H1 (cell line): ENCODE results near the gene CDH22. TPM values are rescaled to one million over a fixed set of nuclear protein-coding genes. Genes with fewer than 3 reads are reported as not detected.

Source experiments
- CTCF ChIA-PET: fragments of 300-600 bp; sonication (Branson Sonifier 250); formaldehyde crosslinking; loops from one replicate; lab custom pipeline; 2021; ENCODE audit not compliant: partially characterized antibody; lab: Charles Lee
- POLR2A ChIA-PET: fragments of 300-600 bp; sonication (Branson Sonifier 250); formaldehyde crosslinking; loops from one replicate; lab custom pipeline; 2021; ENCODE audit warnings: inconsistent platforms; ENCODE audit not compliant: partially characterized antibody; lab: Charles Lee
- DNase-seq, 2 experiments: peaks; one replicate each; pipeline versions ENCODE4 v3.0.0 to v3.0.0-alpha.2; 2010 to 2022; ENCODE audit warnings: low spot score in 2 of 2, low read depth in 1 of 2, mixed read lengths in 1 of 2
- FAIRE-seq: peaks from 2 replicates; lab custom pipeline; 2011; peaks lifted over from hg19 to GRCh38; lab: Jason Lieb, UNC
- H2AFZ ChIP-seq: 2 replicates; pipeline ENCODE4 v1.8.1; 2012; ENCODE audit warnings: low read length, inconsistent platforms
- H2AK5ac ChIP-seq: 2 replicates; pipeline ENCODE4 v1.6.1; 2013; ENCODE audit warnings: low read depth, low read length
- H2BK120ac ChIP-seq: replicated peaks from 2 replicates; pipeline ENCODE3; 2013; ENCODE audit warnings: low read depth, low read length, inconsistent platforms
- H2BK12ac ChIP-seq: 2 replicates; pipeline ENCODE4 v1.6.1; 2013; ENCODE audit warnings: low read depth, low read length
- H2BK15ac ChIP-seq: 2 replicates; pipeline ENCODE4 v1.6.1; 2013; ENCODE audit warnings: low read length
- H2BK20ac ChIP-seq: 2 replicates; pipeline ENCODE4 v1.6.1; 2013; ENCODE audit warnings: low read length
- H2BK5ac ChIP-seq: 2 replicates; pipeline ENCODE4 v1.6.1; 2013; ENCODE audit warnings: low read depth, low read length
- H3K14ac ChIP-seq: 2 replicates; pipeline ENCODE4 v1.6.1; 2013; ENCODE audit warnings: inconsistent platforms; ENCODE audit not compliant: insufficient read length
- H3K18ac ChIP-seq: 2 replicates; pipeline ENCODE4 v1.6.1; 2013; ENCODE audit warnings: low read length; ENCODE audit errors: extremely low read depth
- H3K23ac ChIP-seq: 2 replicates; pipeline ENCODE4 v1.6.1; 2013; ENCODE audit warnings: inconsistent platforms; ENCODE audit not compliant: insufficient read length
- H3K23me2 ChIP-seq: 2 replicates; pipeline ENCODE4 v1.6.1; 2013; ENCODE audit warnings: low read depth, low read length
- H3K27ac ChIP-seq: 2 replicates; pipeline ENCODE4 v1.6.1; 2011; ENCODE audit warnings: low read depth, low read length, inconsistent platforms
- H3K27me3 ChIP-seq, 4 experiments: replicated peaks in 1 of 4; 1 replicate in 1 of 4; 2 replicates in 3 of 4; pipeline versions ENCODE4 v1.6.1 to v1.8.1; 2011 to 2013; ENCODE audit warnings: low read length in 3 of 4, mild to moderate bottlenecking in 3 of 4, inconsistent platforms in 2 of 4, mixed read lengths in 2 of 4, moderate library complexity in 1 of 4; ENCODE audit not compliant: control insufficient read depth in 3 of 4, insufficient read depth in 3 of 4; ENCODE audit errors: extremely low read depth in 1 of 4
- H3K36me3 ChIP-seq, 4 experiments: 2 replicates each; pipeline versions ENCODE4 v1.6.1 to v1.8.1; 2011 to 2013; ENCODE audit warnings: mild to moderate bottlenecking in 4 of 4, low read length in 3 of 4, moderate library complexity in 2 of 4, control low read depth in 1 of 4, inconsistent platforms in 1 of 4; ENCODE audit not compliant: insufficient read depth in 4 of 4, control insufficient read depth in 2 of 4
- H3K4ac ChIP-seq: replicated peaks from 2 replicates; pipeline ENCODE3; 2013; ENCODE audit warnings: low read length, low read depth, mixed read lengths, inconsistent platforms; ENCODE audit not compliant: insufficient read length
- H3K4me1 ChIP-seq, 4 experiments: replicated peaks in 1 of 4; 1 replicate in 1 of 4; 2 replicates in 3 of 4; pipeline versions ENCODE4 v1.6.1 to v1.8.1; 2011 to 2013; ENCODE audit warnings: low read length in 3 of 4, inconsistent platforms in 2 of 4, mixed read lengths in 1 of 4; ENCODE audit not compliant: insufficient read depth in 4 of 4, control insufficient read depth in 3 of 4
- H3K4me2 ChIP-seq, 2 experiments: 2 replicates each; pipeline versions ENCODE4 v1.6.1 to v1.8.1; 2011 to 2013; ENCODE audit warnings: low read depth in 2 of 2, low read length in 2 of 2, control low read depth in 1 of 2, inconsistent platforms in 1 of 2, mild to moderate bottlenecking in 1 of 2; ENCODE audit not compliant: insufficient read depth in 1 of 2
- H3K4me3 ChIP-seq, 4 experiments: fragments of 200-600, 300-600 bp in 1 of 4; sonication (generic), shearing (Covaris generic), sonication (Bioruptor Twin) in 1 of 4; 2 replicates each; pipeline versions ENCODE4 v1.5.1 to v1.8.1; 2011 to 2016; ENCODE audit warnings: low read length in 4 of 4, low read depth in 3 of 4, control low read depth in 2 of 4, inconsistent platforms in 2 of 4, mild to moderate bottlenecking in 2 of 4, mixed read lengths in 1 of 4, moderate library complexity in 1 of 4; ENCODE audit not compliant: insufficient read depth in 2 of 4; ENCODE audit errors: extremely low read depth in 1 of 4
- H3K56ac ChIP-seq: replicated peaks from 2 replicates; pipeline ENCODE3; 2013; ENCODE audit warnings: low read depth, mild to moderate bottlenecking, mixed read lengths, low read length, inconsistent platforms; ENCODE audit not compliant: insufficient read length
- H3K79me1 ChIP-seq: 2 replicates; pipeline ENCODE4 v1.6.1; 2013; ENCODE audit warnings: low read depth, low read length, control low read depth
- H3K79me2 ChIP-seq, 2 experiments: 2 replicates each; pipeline versions ENCODE4 v1.6.1 to v1.8.1; 2012 to 2013; ENCODE audit warnings: low read length in 2 of 2, mild to moderate bottlenecking in 2 of 2, inconsistent platforms in 1 of 2; ENCODE audit not compliant: insufficient read depth in 2 of 2, control insufficient read depth in 1 of 2
- H3K9ac ChIP-seq, 4 experiments: replicated peaks in 1 of 4; 1 replicate in 1 of 4; 2 replicates in 3 of 4; pipeline versions ENCODE4 v1.6.1 to v1.8.1; 2011 to 2013; ENCODE audit warnings: low read depth in 3 of 4, low read length in 3 of 4, control low read depth in 2 of 4, mild to moderate bottlenecking in 2 of 4, moderate library complexity in 2 of 4, inconsistent platforms in 1 of 4; ENCODE audit errors: extremely low read depth in 1 of 4
- H3K9me3 ChIP-seq, 2 experiments: 2 replicates each; pipeline versions ENCODE4 v1.6.1 to v1.8.1; 2012 to 2013; ENCODE audit warnings: mild to moderate bottlenecking in 2 of 2, moderate library complexity in 2 of 2, control low read depth in 1 of 2, inconsistent platforms in 1 of 2, low read depth in 1 of 2, low read length in 1 of 2, mixed read lengths in 1 of 2; ENCODE audit not compliant: insufficient read depth in 2 of 2
- H4K20me1 ChIP-seq, 2 experiments: replicated peaks in 1 of 2; 2 replicates each; pipeline versions ENCODE3 to v1.8.1; 2011 to 2013; ENCODE audit warnings: inconsistent platforms in 2 of 2, low read length in 2 of 2, mild to moderate bottlenecking in 1 of 2; ENCODE audit not compliant: insufficient read depth in 2 of 2, control insufficient read depth in 1 of 2
- H4K5ac ChIP-seq: 2 replicates; pipeline ENCODE4 v1.6.1; 2013; ENCODE audit warnings: low read length, low read depth, mixed read lengths, inconsistent platforms; ENCODE audit not compliant: insufficient read length
- H4K8ac ChIP-seq: 2 replicates; pipeline ENCODE4 v1.8.0; 2013; ENCODE audit warnings: mild to moderate bottlenecking, moderate library complexity, low read length, inconsistent platforms; ENCODE audit not compliant: insufficient read depth; ENCODE audit errors: extremely low read depth
- H4K91ac ChIP-seq: replicated peaks from 2 replicates; pipeline ENCODE3; 2013; ENCODE audit warnings: low read length, mixed read lengths, inconsistent platforms; ENCODE audit not compliant: insufficient read length
- EZH2 ChIP-seq: fragments of 200-600 bp; sonication (generic); IDR thresholded peaks from 2 replicates; pipeline ENCODE4 v1.7.1; 2012; ENCODE audit warnings: low read depth, mild to moderate bottlenecking, moderate library complexity, low read length, inconsistent platforms; ENCODE audit not compliant: severe bottlenecking
- WGBS, 2 experiments: shearing (Covaris generic) in 1 of 2; methylation state at CpG; one replicate each; pipeline versions ENCODE4 v1.1.6 to v1.1.7; 2013 to 2015; ENCODE audit warnings: low lambda C conversion rate in 2 of 2, mixed read lengths in 2 of 2, inconsistent platforms in 1 of 2, low coverage in 1 of 2, missing lambda C conversion rate in 1 of 2; ENCODE audit not compliant: insufficient replicate concordance in 2 of 2, insufficient coverage in 1 of 2, insufficient read length in 1 of 2; ENCODE audit errors: extremely low coverage in 1 of 2, missing lambda C conversion rate in 1 of 2; 5-methylcytosine and 5-hydroxymethylcytosine counted together
- polyA plus RNA-seq, 7 experiments: library from polyadenylated mRNA; depleted of rRNA in 3 of 7; stranded (reverse) in 5 of 7; unstranded in 2 of 7; fragments of >200 nt in 5 of 7; fragments of 200-250 nt in 2 of 7; gene quantifications; 1 replicate in 5 of 7; 2 replicates in 1 of 7; 4 replicates in 1 of 7; pipeline versions ENCODE4 v1.2.1 to v1.2.3, GENCODE V29; 2011 to 2013; ENCODE audit warnings: missing spikeins in 2 of 7, mixed read lengths in 2 of 7
- total RNA-seq: library from RNA; stranded (reverse); fragmentation: NEBNext Ultra II Directional; extraction: Animal tissue kit (Norgen Biotek cat#: 25700); gene quantifications from 2 replicates; pipeline ENCODE4 v1.2.1, GENCODE V29; 2021

CDH22 gene
- total and polyA plus RNA-seq, 2 of the 8 experiments (the other 6 are each of a cell fraction or from before 2014, with no cell fraction given) = 0.35 to 0.39 TPM

GRCh38 chr20:46173652-46174468, 134.4 kb downstream of the CDH22 start:
- no peak overlapping the region for H2BK15ac ChIP-seq
- H3K79me2 ChIP-seq = no peaks in the 10 kb centered on the region
- H4K8ac ChIP-seq = peak overlapping the region; percentile 45; the same call in 1 of the 2 replicates
- peaks cover 2% of the 10 kb centered on the region; the same call in 1 of the 2 replicates for H3K23me2 ChIP-seq
- 39% methylated on average over 19 of the region's 25 CpGs; no CpG with 5 or more reads in 1 of the 2 experiments for WGBS, 2 experiments
- H3K14ac ChIP-seq = no peak overlapping the region
- peak overlapping the region; percentile 18; the same call in 1 of the 2 replicates for H2AK5ac ChIP-seq
- FAIRE-seq = no peak
- H3K4ac ChIP-seq = no peak overlapping the region
- H3K79me1 ChIP-seq = no peaks in the 10 kb centered on the region
- no peak overlapping the region for H4K5ac ChIP-seq
- H4K91ac ChIP-seq = no peak overlapping the region
- H3K27me3 ChIP-seq = peaks cover 8 to 33% (median 32%) of the 10 kb centered on the region in 4 experiments
- H2BK20ac ChIP-seq = no peak overlapping the region
- H3K18ac ChIP-seq = no peak overlapping the region
- no peak overlapping the region for H3K27ac ChIP-seq
- no peak overlapping the region for H2BK120ac ChIP-seq
- H3K56ac ChIP-seq = no peak overlapping the region
- H2AFZ ChIP-seq = 0 out of 2 replicates have a peak overlapping the region, but pooled peaks have one; percentile 68
- H3K9me3 ChIP-seq = no peaks in the 10 kb centered on the region
- H3K9ac ChIP-seq = no peak overlapping the region
- H3K4me3 ChIP-seq = peak overlapping the region in 3 of 4 experiments; percentile 4 to 43 (median 9); a peak in 5 of 8 replicates
- no peak overlapping the region for H3K23ac ChIP-seq
- ChIA-PET POLR2A (interaction anchor here (1.5 kb wide), 1 partner anchor 42 kb away, joined by 5 read pairs; no protein-coding TSS in a partner anchor), CTCF (interaction anchor here (0.6 to 18.5 kb wide), 27 partner anchors 9 to 290 kb away, joined by 3 to 233 read pairs (median 5); partner anchors contain the start of gene CD40)
- H4K20me1 ChIP-seq = no peaks in the 10 kb centered on the region
- H3K4me2 ChIP-seq = peak overlapping the region in 1 of 2 experiments; percentile 80; a peak in 3 of 4 replicates
- H3K36me3 ChIP-seq = no peaks in the 10 kb centered on the region
- H2BK12ac ChIP-seq = no peak overlapping the region
- H2BK5ac ChIP-seq = no peak overlapping the region
- no peaks in the 10 kb centered on the region; a peak in 1 of 7 replicates for H3K4me1 ChIP-seq
- no peak for DNase-seq
- TF ChIP-seq EZH2 = peak; percentile 23
